IMR-90 (cell line): ENCODE results near the gene DDC. TPM values are rescaled to one million over a fixed set of nuclear protein-coding genes. Genes with fewer than 3 reads are reported as not detected.

Experiments
- ATAC-seq: fragments of 200-7000 bp; cut with Tn5 transposase; 2 replicates; pipeline ENCODE4 v1.9.1; 2020; ENCODE audit warnings: low read depth, mild to moderate bottlenecking, moderate library complexity
- BruUV-seq: library from RNA; stranded (reverse); fragments of 400-500 nt; replicated peaks from 2 replicates; lab custom pipeline; 2021; lab: Mats Ljungman, UMichigan
- CTCF ChIA-PET: fragments of 300-600 bp; formaldehyde crosslinking; extraction: SDS; loops from one replicate; lab custom pipeline; 2021; ENCODE audit warnings: antibody characterized with exemption; lab: Yijun Ruan, JAX
- POLR2A ChIA-PET: fragments of 300-600 bp; sonication (Branson Sonifier 250); formaldehyde crosslinking; loops from one replicate; lab custom pipeline; 2022; ENCODE audit warnings: antibody characterized with exemption; ENCODE audit not compliant: unreplicated experiment; lab: Charles Lee
- DNase-seq: peaks from one replicate; pipeline ENCODE4 v3.0.0; 2013
- H2AFZ ChIP-seq: replicated peaks from 2 replicates; pipeline ENCODE3; 2013; ENCODE audit warnings: low read length, mild to moderate bottlenecking; ENCODE audit not compliant: poor library complexity
- H2AK5ac ChIP-seq: 2 replicates; pipeline ENCODE4 v1.6.1; 2013; ENCODE audit warnings: low read depth, low read length, inconsistent platforms
- H2AK9ac ChIP-seq: replicated peaks from 2 replicates; pipeline ENCODE3; 2013; ENCODE audit warnings: mild to moderate bottlenecking, low read depth, low read length, moderate library complexity; ENCODE audit not compliant: poor library complexity
- H2BK120ac ChIP-seq: 2 replicates; pipeline ENCODE4 v1.6.1; 2013; ENCODE audit warnings: low read depth, low read length, inconsistent platforms
- H2BK15ac ChIP-seq: 3 replicates; pipeline ENCODE4 v1.6.1; 2013; ENCODE audit warnings: low read depth, low read length, inconsistent platforms
- H2BK20ac ChIP-seq: 2 replicates; pipeline ENCODE4 v1.6.1; 2013; ENCODE audit warnings: low read depth, mild to moderate bottlenecking, inconsistent platforms, low read length, moderate library complexity
- H2BK5ac ChIP-seq: 2 replicates; pipeline ENCODE4 v1.6.1; 2013; ENCODE audit warnings: mild to moderate bottlenecking, low read depth, low read length, inconsistent platforms; ENCODE audit not compliant: poor library complexity, severe bottlenecking
- H3K14ac ChIP-seq: replicated peaks from 2 replicates; pipeline ENCODE4 v1.6.1; 2013; ENCODE audit warnings: low read depth, low read length, inconsistent platforms
- H3K18ac ChIP-seq: 2 replicates; pipeline ENCODE4 v1.6.1; 2013; ENCODE audit warnings: low read depth, low read length, control low read depth
- H3K23ac ChIP-seq: 2 replicates; pipeline ENCODE4 v1.6.1; 2013; ENCODE audit warnings: low read depth, low read length, inconsistent platforms
- H3K27ac ChIP-seq: 2 replicates; pipeline ENCODE4 v1.5.1; 2013; ENCODE audit warnings: mild to moderate bottlenecking, control low read depth, low read length; ENCODE audit not compliant: insufficient read depth
- H3K27me3 ChIP-seq: 2 replicates; pipeline ENCODE4 v1.6.1; 2013; ENCODE audit warnings: low read length; ENCODE audit not compliant: control insufficient read depth, insufficient read depth
- H3K36me3 ChIP-seq: 2 replicates; pipeline ENCODE4 v1.6.1; 2013; ENCODE audit warnings: low read length, mixed read lengths; ENCODE audit not compliant: control insufficient read depth, insufficient read depth
- H3K4ac ChIP-seq: 2 replicates; pipeline ENCODE4 v1.6.1; 2013; ENCODE audit warnings: low read depth, low read length, inconsistent platforms
- H3K4me1 ChIP-seq: 2 replicates; pipeline ENCODE4 v1.6.1; 2013; ENCODE audit warnings: low read length, mixed read lengths; ENCODE audit not compliant: control insufficient read depth, insufficient read depth
- H3K4me2 ChIP-seq: 2 replicates; pipeline ENCODE4 v1.6.1; 2013; ENCODE audit warnings: low read depth, mild to moderate bottlenecking, control low read depth, low read length, moderate library complexity
- H3K4me3 ChIP-seq: 2 replicates; pipeline ENCODE4 v1.5.1; 2013; ENCODE audit warnings: low read depth, mild to moderate bottlenecking, control low read depth, low read length, moderate library complexity; ENCODE audit not compliant: insufficient read depth
- H3K56ac ChIP-seq: 2 replicates; pipeline ENCODE4 v1.6.1; 2013; ENCODE audit warnings: low read length, inconsistent platforms; ENCODE audit not compliant: insufficient read depth; ENCODE audit errors: extremely low read depth
- H3K79me1 ChIP-seq, 2 experiments: 2 replicates each; pipeline ENCODE4 v1.6.1; 2013; ENCODE audit warnings: low read length in 2 of 2, inconsistent platforms in 1 of 2, low read depth in 1 of 2
- H3K9ac ChIP-seq: 2 replicates; pipeline ENCODE4 v1.6.1; 2013; ENCODE audit warnings: low read depth, low read length, control low read depth
- H3K9me1 ChIP-seq: 2 replicates; pipeline ENCODE4 v1.6.1; 2013; ENCODE audit warnings: low read length, inconsistent platforms; ENCODE audit not compliant: insufficient read depth
- H3K9me3 ChIP-seq: 2 replicates; pipeline ENCODE4 v1.6.1; 2013; ENCODE audit warnings: low read length; ENCODE audit not compliant: control insufficient read depth, insufficient read depth
- H4K20me1 ChIP-seq: 2 replicates; pipeline ENCODE4 v1.6.1; 2013; ENCODE audit warnings: low read length, inconsistent platforms; ENCODE audit not compliant: insufficient read depth
- H4K5ac ChIP-seq: 2 replicates; pipeline ENCODE4 v1.6.1; 2013; ENCODE audit warnings: mild to moderate bottlenecking, low read depth, low read length, control low read depth
- H4K8ac ChIP-seq, 2 experiments: 2 replicates each; pipeline ENCODE4 v1.6.1; 2013; ENCODE audit warnings: low read depth in 2 of 2, low read length in 2 of 2, control low read depth in 1 of 2, inconsistent platforms in 1 of 2
- H4K91ac ChIP-seq: 2 replicates; pipeline ENCODE4 v1.6.1; 2013; ENCODE audit warnings: low read depth, low read length, inconsistent platforms; ENCODE audit not compliant: insufficient read depth
- CEBPB ChIP-seq: IDR thresholded peaks from 2 replicates; pipeline ENCODE4 v1.6.1; 2012; ENCODE audit warnings: low read depth, low read length, improper control_type of control experiment
- CHD1 ChIP-seq: IDR thresholded peaks from 2 replicates; pipeline ENCODE4 v1.6.1; 2012; ENCODE audit warnings: low read depth, low read length, improper control_type of control experiment
- CTCF ChIP-seq: conservative IDR thresholded peaks from 2 replicates; pipeline ENCODE4 v1.5.1; 2012; ENCODE audit warnings: mild to moderate bottlenecking, low read depth, low read length, improper control_type of control experiment
- FOS ChIP-seq: fragments of 150-350 bp; IDR thresholded peaks from 2 replicates; pipeline ENCODE4 v1.6.1; 2016; ENCODE audit warnings: low read depth, low read length
- MAFK ChIP-seq: IDR thresholded peaks from 2 replicates; pipeline ENCODE4 v1.6.1; 2012; ENCODE audit warnings: low read depth, low read length, improper control_type of control experiment
- MAZ ChIP-seq: IDR thresholded peaks from 2 replicates; pipeline ENCODE4 v1.6.1; 2012; ENCODE audit warnings: low read depth, mild to moderate bottlenecking, low read length, improper control_type of control experiment, moderate library complexity, borderline replicate concordance
- MXI1 ChIP-seq: IDR thresholded peaks from 2 replicates; pipeline ENCODE4 v1.6.1; 2012; ENCODE audit warnings: low read depth, mild to moderate bottlenecking, low read length, moderate library complexity, borderline replicate concordance
- NFE2L2 ChIP-seq: fragments of 150-350 bp; IDR thresholded peaks from 2 replicates; pipeline ENCODE4 v1.6.1; 2016; ENCODE audit warnings: low read depth, mild to moderate bottlenecking, low read length
- POLR2A ChIP-seq: IDR thresholded peaks from 2 replicates; pipeline ENCODE4 v1.6.1; 2012; ENCODE audit warnings: mild to moderate bottlenecking, low read depth, low read length
- RAD21 ChIP-seq: IDR thresholded peaks from 2 replicates; pipeline ENCODE4 v1.6.1; 2012; ENCODE audit warnings: low read length, improper control_type of control experiment
- RCOR1 ChIP-seq: IDR thresholded peaks from 2 replicates; pipeline ENCODE4 v1.6.1; 2012; ENCODE audit warnings: mild to moderate bottlenecking, low read length, improper control_type of control experiment; ENCODE audit not compliant: insufficient replicate concordance
- RFX5 ChIP-seq: IDR thresholded peaks from 2 replicates; pipeline ENCODE4 v1.8.0; 2012; ENCODE audit warnings: low read depth, mild to moderate bottlenecking, low read length, moderate library complexity
- SMC3 ChIP-seq: fragments of 150-350 bp; IDR thresholded peaks from 2 replicates; pipeline ENCODE4 v1.6.1; 2016; ENCODE audit warnings: low read depth, mild to moderate bottlenecking, antibody characterized with exemption, low read length, moderate library complexity
- USF2 ChIP-seq: fragments of 150-350 bp; IDR thresholded peaks from 2 replicates; pipeline ENCODE4 v1.6.1; 2017; ENCODE audit warnings: mild to moderate bottlenecking, antibody characterized with exemption, low read length, low read depth
- WGBS, 2 experiments: methylation state at CpG; one replicate each; pipeline versions ENCODE4 v1.1.5 to v1.1.7; 2013; ENCODE audit warnings: missing lambda C conversion rate in 2 of 2; ENCODE audit not compliant: insufficient read length in 1 of 2; ENCODE audit errors: extremely low coverage in 2 of 2; 5-methylcytosine and 5-hydroxymethylcytosine counted together
- dilution Hi-C: fragments of 300-500 bp; cut with HindIII; formaldehyde crosslinking; loops from one replicate; pipeline ENCODE4 v1.14.3; 2018; ENCODE audit warnings: low sequenced_read_pairs; ENCODE audit not compliant: unreplicated experiment
- in situ Hi-C: fragments of 300-500 bp; cut with MboI; formaldehyde crosslinking; loops from 3 replicates; pipeline ENCODE4 v1.14.3; 2019; ENCODE audit warnings: low sequenced_read_pairs, inconsistent platforms, mixed read lengths
- intact Hi-C: fragments of 100-400 bp; cut with micrococcal nuclease; formaldehyde crosslinking; loops from 2 replicates; pipeline ENCODE4 v1.10.0; 2022
- polyA plus RNA-seq, 3 experiments: library from polyadenylated mRNA; depleted of rRNA; stranded (reverse); fragments of >200 nt; gene quantifications; 2 replicates each; pipeline ENCODE4 v1.2.3, GENCODE V29; 2012; ENCODE audit warnings: low replicate concordance in 1 of 3
- total RNA-seq: library from RNA; depleted of rRNA; stranded (reverse); fragments of >200 nt; gene quantifications from 2 replicates; pipeline ENCODE4 v1.2.3, GENCODE V29; 2012

The DDC gene
- total and polyA plus RNA-seq, 2 of the 4 experiments (the other 2 are of a cell fraction), result not detected

GRCh38 chr7:50513166-50513871 lies 51.9 kb downstream of the DDC start:
- Histone ChIP-seq H2AK5ac (no peak overlapping the region), H2AK9ac (no peak overlapping the region), H3K4me2 (no peak overlapping the region), H3K4me3 (no peak overlapping the region), H2BK20ac (no peak overlapping the region), H4K5ac (no peak overlapping the region), H3K4me1 (no peaks in the 10 kb centered on the region), H3K79me1 (no peaks in the 10 kb centered on the region), H3K23ac (no peak overlapping the region), H3K18ac (no peak overlapping the region), H3K56ac (no peak overlapping the region), H3K9me3 (no peaks in the 10 kb centered on the region), H2AFZ (no peak overlapping the region), H4K8ac (no peak overlapping the region), H3K9me1 (no peaks in the 10 kb centered on the region), H3K9ac (no peak overlapping the region), H3K4ac (no peak overlapping the region), H2BK120ac (no peak overlapping the region), H2BK15ac (no peak overlapping the region), H3K27ac (no peak overlapping the region), H4K20me1 (no peaks in the 10 kb centered on the region), H3K36me3 (no peaks in the 10 kb centered on the region), H2BK5ac (no peak overlapping the region), H3K14ac (no peak overlapping the region), H3K27me3 (peaks cover 4% of the 10 kb centered on the region; the same call in 1 of the 2 replicates), H4K91ac (no peak overlapping the region)
- ATAC-seq (no peak), DNase-seq (no peak)
- in situ Hi-C loops (no loop called here), dilution Hi-C loops (no loop called here), intact Hi-C loops (no loop called here)
- ChIA-PET CTCF (no interaction called here), POLR2A (no interaction called here)
- no peak for TF ChIP-seq CTCF
- TF ChIP-seq SMC3, result no peak
- TF ChIP-seq MAZ, result no peak
- TF ChIP-seq CEBPB, result no peak
- no peak for TF ChIP-seq NFE2L2
- no peak for TF ChIP-seq MAFK
- no peak for TF ChIP-seq POLR2A
- TF ChIP-seq USF2, result no peak
- TF ChIP-seq RFX5, result no peak
- no peak for TF ChIP-seq RCOR1
- TF ChIP-seq MXI1, result no peak
- TF ChIP-seq FOS, result no peak
- TF ChIP-seq CHD1, result no peak
- no peak for TF ChIP-seq RAD21
- BruUV-seq, result no TSS peak
- 100% methylated on average over 1 of the region's 14 CpGs; no CpG with 5 or more reads in 1 of the 2 experiments for WGBS, 2 experiments
